Panc1 (cell line): Measurements from ENCODE around the gene DOCK8.

Experiments used
- SIN3A ChIP-seq: IDR thresholded peaks from 2 replicates; pipeline ENCODE4 v1.6.1; 2012; ENCODE audit warnings: low read depth, mild to moderate bottlenecking, low read length, moderate library complexity, borderline replicate concordance; ENCODE audit not compliant: insufficient read depth
- TF ChIP-seq, protein P1 (sequence below): fragments of 450-650 bp; IDR thresholded peaks from 2 replicates; pipeline ENCODE4 v1.5.1; 2017; ENCODE audit warnings: mild to moderate bottlenecking

DNA sequence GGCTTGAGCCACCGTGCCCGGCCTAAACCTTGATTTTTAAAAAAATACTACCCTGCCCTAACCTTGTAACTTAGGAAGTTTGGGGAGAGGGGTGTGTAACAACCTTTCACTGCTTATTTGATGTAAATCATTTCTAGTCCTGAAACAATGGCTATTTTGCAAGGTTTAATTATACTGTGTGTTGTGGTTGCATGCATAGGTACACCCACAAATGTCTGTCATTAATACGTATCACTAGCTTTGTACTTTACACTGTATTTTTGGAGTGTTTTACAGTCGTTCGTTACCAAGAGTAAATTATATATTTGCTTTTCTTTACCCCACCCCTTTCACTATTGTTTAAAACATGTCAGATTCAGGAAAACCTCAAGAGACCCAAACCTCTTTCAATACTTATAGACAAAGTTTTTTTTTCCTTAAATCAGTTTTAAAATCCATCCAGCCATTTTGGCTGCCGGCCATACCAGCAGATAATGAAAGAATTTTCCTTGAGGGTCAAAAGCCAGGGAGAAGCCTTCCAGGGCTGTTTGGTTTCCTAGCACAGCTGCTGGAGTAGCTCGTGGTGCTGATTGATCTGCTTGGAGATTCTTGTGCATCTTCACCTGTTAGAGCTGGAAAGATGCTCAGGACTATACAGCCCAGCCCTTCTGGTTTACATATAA is 50.7 kb downstream of the DOCK8 start:
- TF ChIP-seq, protein P1, sequence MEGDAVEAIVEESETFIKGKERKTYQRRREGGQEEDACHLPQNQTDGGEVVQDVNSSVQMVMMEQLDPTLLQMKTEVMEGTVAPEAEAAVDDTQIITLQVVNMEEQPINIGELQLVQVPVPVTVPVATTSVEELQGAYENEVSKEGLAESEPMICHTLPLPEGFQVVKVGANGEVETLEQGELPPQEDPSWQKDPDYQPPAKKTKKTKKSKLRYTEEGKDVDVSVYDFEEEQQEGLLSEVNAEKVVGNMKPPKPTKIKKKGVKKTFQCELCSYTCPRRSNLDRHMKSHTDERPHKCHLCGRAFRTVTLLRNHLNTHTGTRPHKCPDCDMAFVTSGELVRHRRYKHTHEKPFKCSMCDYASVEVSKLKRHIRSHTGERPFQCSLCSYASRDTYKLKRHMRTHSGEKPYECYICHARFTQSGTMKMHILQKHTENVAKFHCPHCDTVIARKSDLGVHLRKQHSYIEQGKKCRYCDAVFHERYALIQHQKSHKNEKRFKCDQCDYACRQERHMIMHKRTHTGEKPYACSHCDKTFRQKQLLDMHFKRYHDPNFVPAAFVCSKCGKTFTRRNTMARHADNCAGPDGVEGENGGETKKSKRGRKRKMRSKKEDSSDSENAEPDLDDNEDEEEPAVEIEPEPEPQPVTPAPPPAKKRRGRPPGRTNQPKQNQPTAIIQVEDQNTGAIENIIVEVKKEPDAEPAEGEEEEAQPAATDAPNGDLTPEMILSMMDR, result no peak
- no peak for TF ChIP-seq SIN3A
